Adrenal gland (tissue), 12 donors: ENCODE results near the gene OR51B4. TPM values are rescaled to one million over a fixed set of nuclear protein-coding genes. Genes with fewer than 3 reads are reported as not detected.
"Not testable (repeated sequence)": the region's sequence is repeated elsewhere in the genome, so short reads cannot be mapped to it uniquely, and the experiment has no call there.

ENCODE experiments used
- DNase-seq, 7 donors: peaks; one replicate each; pipeline ENCODE4 v3.0.0-alpha.2; 2019 to 2020
- H3K27ac ChIP-seq, 5 donors: fragments of 200-600 bp; sonication (generic) in 4 of 5; 1 replicate in 3 of 5; 2 replicates in 2 of 5; pipeline versions ENCODE4 v1.5.1 to v1.8.0; 2016 to 2020; ENCODE audit warnings: mild to moderate bottlenecking in 1 of 5
- H3K27me3 ChIP-seq: fragments of 200-600 bp; 2 replicates; pipeline ENCODE4 v1.8.0; 2021
- H3K36me3 ChIP-seq, 2 donors: fragments of 200-600 bp; replicated peaks in 1 of 2; 1 replicate in 1 of 2; 2 replicates in 1 of 2; pipeline versions ENCODE4 v1.5.1 to v1.8.0; 2018 to 2022
- H3K4me1 ChIP-seq, 2 donors: fragments of 200-600 bp; replicated peaks in 1 of 2; 1 replicate in 1 of 2; 2 replicates in 1 of 2; pipeline versions ENCODE4 v1.5.1 to v1.8.0; 2018 to 2021
- H3K4me3 ChIP-seq, 4 donors: fragments of 200-600 bp; sonication (generic) in 3 of 4; one replicate each; pipeline ENCODE4 v1.5.1; 2016 to 2018
- H3K9me3 ChIP-seq, 3 donors: fragments of 200-600 bp; sonication (generic) in 1 of 3; replicated peaks in 1 of 3; 1 replicate in 2 of 3; 2 replicates in 1 of 3; pipeline versions ENCODE4 v1.5.1 to v1.8.0; 2016 to 2021
- CTCF ChIP-seq, 6 experiments: fragments of 450-650 bp in 4 of 6; fragments of 200-600 bp in 2 of 6; sonication (generic) in 1 of 6; IDR thresholded peaks; 1 replicate in 5 of 6; 2 replicates in 1 of 6; pipeline versions ENCODE4 v1.5.1 to v1.8.0; 2016 to 2021; ENCODE audit warnings: antibody characterized with exemption in 6 of 6, mild to moderate bottlenecking in 2 of 6, moderate library complexity in 1 of 6
- POLR2A ChIP-seq, 2 donors: fragments of 450-650 bp; IDR thresholded peaks; one replicate each; pipeline ENCODE4 v1.6.1; 2017; ENCODE audit warnings: antibody characterized with exemption in 2 of 2, mild to moderate bottlenecking in 2 of 2, moderate library complexity in 1 of 2
- WGBS, 4 donors: extraction: QIAGEN DNeasy Blood & Tissue Kit in 2 of 4; methylation state at CpG; one replicate each; pipeline versions ENCODE4 v1.1.5 to v1.1.7; 2013 to 2017; 5-methylcytosine and 5-hydroxymethylcytosine counted together
- intact Hi-C, 2 donors: fragments of 100-400 bp; cut with DNase I; formaldehyde crosslinking; loops; one replicate each; pipeline versions ENCODE4 v1.14.1 to v1.15.0; 2022 to 2023
- polyA plus RNA-seq, 3 donors: library from polyadenylated mRNA; stranded (reverse); fragments of 200-250 nt in 2 of 3; fragments of 350-450 nt in 1 of 3; fragmentation: Illumina TruSeq in 1 of 3; extraction: RNeasy Lipid Tissue Mini Kit (QIAGEN cat#74804) in 1 of 3; gene quantifications; one replicate each; pipeline ENCODE4 v1.2.3, GENCODE V29; 2013 to 2014
- total RNA-seq, 9 donors: library from RNA; depleted of rRNA in 4 of 9; stranded (reverse); fragments of >200 nt in 4 of 9; fragments of 120-200 nt in 1 of 9; fragmentation: NEBNext Ultra II Directional in 1 of 9; extraction: Animal tissue kit (Norgen Biotek cat#: 25700) in 1 of 9; gene quantifications; one replicate each; pipeline versions ENCODE4 v1.1.0 to v1.2.4, GENCODE V29; 2013 to 2023
- donor health status: healthy with polysubstance abuse.
- donor health status: Bipolar disorder and iron deficiency.
- donor health status: DM: yes; HTN: yes; CAD: no.
- donor health status: DM: no; HTN: no; CAD: no.
- donor health status: DM: no; HTN: no; CAD: no.
- donor health status: DM: yes; HTN: yes; CAD: no.

Gene OR51B4
- total and polyA plus RNA-seq, 12 donors: 0.28 to 0.78 (median 0.34) TPM; not detected in 9

- Histone ChIP-seq H3K36me3 (no peaks in the 10 kb centered on the region), H3K4me3 (no peak overlapping the region), H3K27ac (no peak overlapping the region), H3K9me3 (no peaks in the 10 kb centered on the region), H3K27me3 (no peaks in the 10 kb centered on the region), H3K4me1 (no peaks in the 10 kb centered on the region)
- TF ChIP-seq CTCF (IDR thresholded peaks at IDR 0.05): no peak
- TF ChIP-seq POLR2A (IDR thresholded peaks at IDR 0.05): no peak
- 57 to 73% (median 66%) methylated on average over 3 of the region's 3 CpGs for WGBS, 4 donors
- no peak for DNase-seq
- intact Hi-C loops: no loop called here
These were observed 1.5 kb downstream of the OR51B4 start for GRCh38 chr11:5300251-5300650.

GRCh38 chr11:5298451-5298850, 3.3 kb downstream of the OR51B4 start:
- no peak for TF ChIP-seq CTCF (IDR thresholded peaks at IDR 0.05)
- no peak for TF ChIP-seq POLR2A (IDR thresholded peaks at IDR 0.05)
- 0 to 80% (median 55%) methylated on average over 1 of the region's 1 CpG for WGBS, 4 donors
- no peak for DNase-seq
- Histone ChIP-seq H3K36me3 (no peaks in the 10 kb centered on the region), H3K27me3 (no peaks in the 10 kb centered on the region), H3K4me3 (no peak overlapping the region), H3K4me1 (no peaks in the 10 kb centered on the region), H3K9me3 (no peaks in the 10 kb centered on the region), H3K27ac (no peak overlapping the region)
- intact Hi-C loops: no loop called here

- 53 to 69% (median 55%) methylated on average over 4 of the region's 4 CpGs for WGBS, 4 donors
- Histone ChIP-seq H3K27me3 (no peaks in the 10 kb centered on the region), H3K4me3 (no peak overlapping the region), H3K9me3 (no peaks in the 10 kb centered on the region), H3K27ac (no peak overlapping the region), H3K4me1 (no peaks in the 10 kb centered on the region), H3K36me3 (no peaks in the 10 kb centered on the region)
- DNase-seq: no peak
- TF ChIP-seq POLR2A (IDR thresholded peaks at IDR 0.05) (no peak), CTCF (IDR thresholded peaks at IDR 0.05) (no peak)
- intact Hi-C loops: no loop called here
These were observed 3.9 kb downstream of the OR51B4 start for GRCh38 chr11:5297721-5298323.

GRCh38 chr11:5294342-5294995, 7.3 kb downstream of the OR51B4 start:
- H3K27ac ChIP-seq, H3K4me3 ChIP-seq, H3K36me3 ChIP-seq, H3K9me3 ChIP-seq, intact Hi-C loops, H3K4me1 ChIP-seq, H3K27me3 ChIP-seq: not testable (repeated sequence)
- DNase-seq: peak in 1 of 7 donors; percentile 17
- 89 to 92% (median 90%) methylated on average over 7 to 41 of the region's 41 CpGs for WGBS, 4 donors

GRCh38 chr11:5293028-5293427, 8.7 kb downstream of the OR51B4 start:
- no peak for DNase-seq
- Histone ChIP-seq H3K36me3 (no peaks in the 10 kb centered on the region), H3K4me1 (no peaks in the 10 kb centered on the region), H3K27ac (no peak overlapping the region), H3K9me3 (no peaks in the 10 kb centered on the region), H3K4me3 (no peak overlapping the region), H3K27me3 (no peaks in the 10 kb centered on the region)
- intact Hi-C loops: no loop called here
- 86 to 92% (median 91%) methylated on average over 8 of the region's 8 CpGs for WGBS, 4 donors
- no peak for TF ChIP-seq POLR2A (IDR thresholded peaks at IDR 0.05)
- no peak for TF ChIP-seq CTCF (IDR thresholded peaks at IDR 0.05)
